ENCODE measurements around the gene OR6C70. TPM values are rescaled to one million over a fixed set of nuclear protein-coding genes. Genes with fewer than 3 reads are reported as not detected.
"Not testable (repeated sequence)": the region's sequence is repeated elsewhere in the genome, so short reads cannot be mapped to it uniquely, and the experiment has no call there.

OR6C70 gene
- polyA plus RNA-seq, 2 of the 4 experiments (the other 2 are of a cell fraction) = not detected

GRCh38 chr12:55495490-55495889 is 25.6 kb upstream of the OR6C70 start:
- CTCF ChIA-PET = no interaction called here
- ATAC-seq = no peak
- no peak overlapping the region for H3K27ac ChIP-seq
- WGBS (ENCODE audit: missing lambda C conversion rate) = 36% methylated on average over 5 of the region's 5 CpGs
- H3K4me2 ChIP-seq = no peak overlapping the region
- no peaks in the 10 kb centered on the region for H3K9me3 ChIP-seq
- FAIRE-seq = no peak
- TF ChIP-seq ESRRA (IDR thresholded peaks at IDR 0.05; ENCODE audit: borderline replicate concordance, low read length) (no peak), CHD4 (IDR thresholded peaks at IDR 0.05; ENCODE audit: borderline replicate concordance) (no peak), POLR2AphosphoS2 (conservative IDR thresholded peaks at IDR 0.05; ENCODE audit: low read length) (no peak), TFCP2L1 (CRISPR knock-in tag; IDR thresholded peaks at IDR 0.05) (no peak), NPAS2 (CRISPR knock-in tag; IDR thresholded peaks at IDR 0.05; ENCODE audit: borderline replicate concordance) (no peak), TP53 (CRISPR knock-in tag; IDR thresholded peaks at IDR 0.05) (no peak), SREBF2 (IDR thresholded peaks at IDR 0.05) (no peak), ZFP36 (IDR thresholded peaks at IDR 0.05; ENCODE audit: borderline replicate concordance, partially characterized antibody) (no peak), KDM1A (IDR thresholded peaks at IDR 0.05; ENCODE audit: low read depth) (no peak), BHLHE40 (IDR thresholded peaks at IDR 0.05; ENCODE audit: low read depth, low read length) (no peak), USF2 (IDR thresholded peaks at IDR 0.05) (no peak), JUN (IDR thresholded peaks at IDR 0.05) (no peak)
- TF ChIP-seq, protein P1, sequence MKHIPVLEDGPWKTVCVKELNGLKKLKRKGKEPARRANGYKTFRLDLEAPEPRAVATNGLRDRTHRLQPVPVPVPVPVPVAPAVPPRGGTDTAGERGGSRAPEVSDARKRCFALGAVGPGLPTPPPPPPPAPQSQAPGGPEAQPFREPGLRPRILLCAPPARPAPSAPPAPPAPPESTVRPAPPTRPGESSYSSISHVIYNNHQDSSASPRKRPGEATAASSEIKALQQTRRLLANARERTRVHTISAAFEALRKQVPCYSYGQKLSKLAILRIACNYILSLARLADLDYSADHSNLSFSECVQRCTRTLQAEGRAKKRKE (CRISPR knock-in tag; IDR thresholded peaks at IDR 0.05; ENCODE audit: low read depth) = no peak
- TF ChIP-seq, protein P2, sequence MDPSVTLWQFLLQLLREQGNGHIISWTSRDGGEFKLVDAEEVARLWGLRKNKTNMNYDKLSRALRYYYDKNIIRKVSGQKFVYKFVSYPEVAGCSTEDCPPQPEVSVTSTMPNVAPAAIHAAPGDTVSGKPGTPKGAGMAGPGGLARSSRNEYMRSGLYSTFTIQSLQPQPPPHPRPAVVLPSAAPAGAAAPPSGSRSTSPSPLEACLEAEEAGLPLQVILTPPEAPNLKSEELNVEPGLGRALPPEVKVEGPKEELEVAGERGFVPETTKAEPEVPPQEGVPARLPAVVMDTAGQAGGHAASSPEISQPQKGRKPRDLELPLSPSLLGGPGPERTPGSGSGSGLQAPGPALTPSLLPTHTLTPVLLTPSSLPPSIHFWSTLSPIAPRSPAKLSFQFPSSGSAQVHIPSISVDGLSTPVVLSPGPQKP (IDR thresholded peaks at IDR 0.05; ENCODE audit: low read depth, low read length) = no peak
- H3K4me1 ChIP-seq = no peaks in the 10 kb centered on the region
- H3K4me3 ChIP-seq = no peak overlapping the region
- no peak for DNase-seq (ENCODE audit: low read depth in 1 of 2, low spot score in 1 of 2)
- POLR2A ChIA-PET = no interaction called here

DNA sequence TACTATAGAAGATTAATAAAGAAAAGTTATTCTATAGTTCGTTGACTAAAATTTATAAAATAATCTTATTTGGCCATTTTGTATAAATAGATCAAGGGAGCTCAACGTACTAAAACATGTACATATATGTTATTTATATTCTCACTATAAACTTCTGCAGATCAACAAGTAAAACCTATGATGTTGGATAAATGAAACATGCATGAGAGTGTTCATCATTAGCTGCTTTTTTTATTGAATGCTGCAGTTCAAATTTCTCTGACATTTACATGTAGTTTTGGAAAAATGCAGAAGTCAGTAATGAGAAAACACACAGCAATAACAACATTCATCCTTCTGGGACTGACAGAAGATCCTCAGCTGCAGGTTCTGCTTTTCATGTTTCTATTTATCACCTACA is 22.1 kb upstream of the OR6C70 start, which contains the start of gene OR6C68:
Gene OR6C68, plus strand, starts transcription at position 301 of the 400 bp plus-strand sequence. Its CDS starts 0 bp downstream, at position 301.
- no peak within 1 kb of the TSS for H3K4me3 ChIP-seq
- peak; percentile 13 for FAIRE-seq
- no peaks in the 10 kb centered on the region for H3K9me3 ChIP-seq
- H3K4me2 ChIP-seq = no peak within 1 kb of the TSS
- POLR2A ChIA-PET = no interaction called here
- DNase-seq (ENCODE audit: low read depth in 1 of 2, low spot score in 1 of 2) = no peak
- WGBS (ENCODE audit: missing lambda C conversion rate) = 1% methylated on average over 2 of the region's 2 CpGs
- no peak for ATAC-seq
- CTCF ChIA-PET = no interaction called here
- no peaks in the 10 kb centered on the region for H3K4me1 ChIP-seq
- H3K27ac ChIP-seq = no peak within 1 kb of the TSS
- no peak for TF ChIP-seq CEBPB (IDR thresholded peaks at IDR 0.05)
- TF ChIP-seq, protein P3, sequence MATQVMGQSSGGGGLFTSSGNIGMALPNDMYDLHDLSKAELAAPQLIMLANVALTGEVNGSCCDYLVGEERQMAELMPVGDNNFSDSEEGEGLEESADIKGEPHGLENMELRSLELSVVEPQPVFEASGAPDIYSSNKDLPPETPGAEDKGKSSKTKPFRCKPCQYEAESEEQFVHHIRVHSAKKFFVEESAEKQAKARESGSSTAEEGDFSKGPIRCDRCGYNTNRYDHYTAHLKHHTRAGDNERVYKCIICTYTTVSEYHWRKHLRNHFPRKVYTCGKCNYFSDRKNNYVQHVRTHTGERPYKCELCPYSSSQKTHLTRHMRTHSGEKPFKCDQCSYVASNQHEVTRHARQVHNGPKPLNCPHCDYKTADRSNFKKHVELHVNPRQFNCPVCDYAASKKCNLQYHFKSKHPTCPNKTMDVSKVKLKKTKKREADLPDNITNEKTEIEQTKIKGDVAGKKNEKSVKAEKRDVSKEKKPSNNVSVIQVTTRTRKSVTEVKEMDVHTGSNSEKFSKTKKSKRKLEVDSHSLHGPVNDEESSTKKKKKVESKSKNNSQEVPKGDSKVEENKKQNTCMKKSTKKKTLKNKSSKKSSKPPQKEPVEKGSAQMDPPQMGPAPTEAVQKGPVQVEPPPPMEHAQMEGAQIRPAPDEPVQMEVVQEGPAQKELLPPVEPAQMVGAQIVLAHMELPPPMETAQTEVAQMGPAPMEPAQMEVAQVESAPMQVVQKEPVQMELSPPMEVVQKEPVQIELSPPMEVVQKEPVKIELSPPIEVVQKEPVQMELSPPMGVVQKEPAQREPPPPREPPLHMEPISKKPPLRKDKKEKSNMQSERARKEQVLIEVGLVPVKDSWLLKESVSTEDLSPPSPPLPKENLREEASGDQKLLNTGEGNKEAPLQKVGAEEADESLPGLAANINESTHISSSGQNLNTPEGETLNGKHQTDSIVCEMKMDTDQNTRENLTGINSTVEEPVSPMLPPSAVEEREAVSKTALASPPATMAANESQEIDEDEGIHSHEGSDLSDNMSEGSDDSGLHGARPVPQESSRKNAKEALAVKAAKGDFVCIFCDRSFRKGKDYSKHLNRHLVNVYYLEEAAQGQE (IDR thresholded peaks at IDR 0.05) = no peak
- TF ChIP-seq MYC (IDR thresholded peaks at IDR 0.05; ENCODE audit: borderline replicate concordance, low read length) = no peak
- TF ChIP-seq ZSCAN20 (CRISPR knock-in tag; IDR thresholded peaks at IDR 0.05) = no peak
- no peak for TF ChIP-seq POLR2AphosphoS2 (conservative IDR thresholded peaks at IDR 0.05; ENCODE audit: low read length)
- TF ChIP-seq SREBF2 (IDR thresholded peaks at IDR 0.05) = no peak
- TF ChIP-seq GATA3 (IDR thresholded peaks at IDR 0.05; ENCODE audit: borderline replicate concordance) = no peak
- no peak for TF ChIP-seq ZFP36 (IDR thresholded peaks at IDR 0.05; ENCODE audit: borderline replicate concordance, partially characterized antibody)
- TF ChIP-seq ZNF302 (CRISPR knock-in tag; IDR thresholded peaks at IDR 0.05) = no peak
- TF ChIP-seq, protein P4, sequence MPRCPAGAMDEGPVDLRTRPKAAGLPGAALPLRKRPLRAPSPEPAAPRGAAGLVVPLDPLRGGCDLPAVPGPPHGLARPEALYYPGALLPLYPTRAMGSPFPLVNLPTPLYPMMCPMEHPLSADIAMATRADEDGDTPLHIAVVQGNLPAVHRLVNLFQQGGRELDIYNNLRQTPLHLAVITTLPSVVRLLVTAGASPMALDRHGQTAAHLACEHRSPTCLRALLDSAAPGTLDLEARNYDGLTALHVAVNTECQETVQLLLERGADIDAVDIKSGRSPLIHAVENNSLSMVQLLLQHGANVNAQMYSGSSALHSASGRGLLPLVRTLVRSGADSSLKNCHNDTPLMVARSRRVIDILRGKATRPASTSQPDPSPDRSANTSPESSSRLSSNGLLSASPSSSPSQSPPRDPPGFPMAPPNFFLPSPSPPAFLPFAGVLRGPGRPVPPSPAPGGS (IDR thresholded peaks at IDR 0.05) = no peak
- TF ChIP-seq CTCF (IDR thresholded peaks at IDR 0.05) = no peak

GRCh38 chr12:55484284-55484683 is 14.3 kb upstream of the OR6C70 start:
- FAIRE-seq = not testable (repeated sequence)
- 37% methylated on average over 3 of the region's 13 CpGs for WGBS (ENCODE audit: missing lambda C conversion rate)

More at GRCh38 chr12:55484284-55484683, 14.3 kb upstream of the OR6C70 start:
- H3K4me1 ChIP-seq; CTCF ChIA-PET; DNase-seq (ENCODE audit: low read depth in 1 of 2, low spot score in 1 of 2); H3K9me3 ChIP-seq; H3K4me2 ChIP-seq; POLR2A ChIA-PET; ATAC-seq; H3K4me3 ChIP-seq; H3K27ac ChIP-seq: not testable (repeated sequence)

Data from A549 (cell line).